Dedifferentiated amniotic fluid mesenchymal stem cell (primary cell): ENCODE results near the gene PIR.

Source experiments
- DNase-seq: peaks from one replicate; pipeline ENCODE4 v3.0.0-alpha.2; 2016; ENCODE audit errors: extremely low spot score

Gene PIR

DNA sequence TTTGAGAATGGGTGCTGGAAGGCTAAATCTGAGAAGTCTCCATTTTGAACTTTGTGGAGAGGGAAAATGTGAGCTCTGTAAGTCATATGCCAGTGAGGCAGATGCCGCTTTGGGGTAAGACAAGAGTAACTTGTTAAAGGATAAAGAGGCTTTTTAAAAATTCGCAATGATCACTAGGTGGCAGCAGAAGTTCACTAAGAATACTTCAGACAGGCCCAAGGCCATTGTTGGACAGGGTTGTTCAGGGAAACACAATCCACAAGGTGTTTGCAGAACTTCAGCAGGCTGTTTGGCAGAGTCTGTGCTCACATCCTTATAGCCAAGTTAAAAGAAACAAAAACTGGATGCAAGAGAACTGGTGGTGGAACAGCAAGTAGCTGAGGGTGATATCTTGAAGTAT lies 144.1 kb downstream of the PIR start:
- peak; percentile 77 for DNase-seq

DNA sequence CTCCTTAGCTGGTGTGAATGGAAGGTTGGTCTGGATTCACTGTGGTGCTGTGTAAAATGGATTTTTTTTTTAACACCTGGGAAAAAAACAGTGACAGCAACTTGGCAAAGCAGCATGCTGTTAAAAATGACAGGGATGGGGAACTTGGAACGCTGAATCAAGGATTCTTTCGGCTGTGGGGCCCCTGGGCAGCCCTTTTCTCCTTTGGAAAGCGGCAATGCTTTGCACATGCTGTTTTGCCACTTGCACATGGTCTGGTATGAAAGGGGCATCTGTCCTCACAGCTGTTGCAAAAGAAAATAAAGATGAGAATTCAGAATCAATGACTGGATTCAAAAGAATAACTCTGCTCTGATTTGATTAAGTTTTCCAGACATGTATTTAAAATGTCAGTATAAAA lies 147.2 kb downstream of the PIR start:
- no peak for DNase-seq

DNA sequence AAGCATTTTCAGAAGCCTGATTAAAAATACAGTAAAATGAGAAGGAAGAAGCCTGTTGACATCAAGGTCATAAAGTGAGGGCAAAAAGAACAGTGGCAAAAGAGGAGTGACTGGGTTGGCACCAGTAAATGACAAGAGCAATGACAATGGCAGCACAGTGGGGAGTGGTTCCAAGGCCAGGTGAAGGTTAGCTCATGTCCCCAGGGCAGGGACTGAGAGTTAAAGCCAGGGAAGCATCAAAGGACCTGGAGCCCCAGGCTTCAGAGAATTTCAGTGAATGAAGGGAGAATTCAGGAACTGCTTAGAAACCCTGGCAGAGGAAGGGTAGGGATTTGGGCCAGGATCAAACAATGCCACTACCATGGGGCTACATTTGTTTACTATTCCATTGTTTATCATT lies 149.0 kb downstream of the PIR start:
- no peak for DNase-seq

DNA sequence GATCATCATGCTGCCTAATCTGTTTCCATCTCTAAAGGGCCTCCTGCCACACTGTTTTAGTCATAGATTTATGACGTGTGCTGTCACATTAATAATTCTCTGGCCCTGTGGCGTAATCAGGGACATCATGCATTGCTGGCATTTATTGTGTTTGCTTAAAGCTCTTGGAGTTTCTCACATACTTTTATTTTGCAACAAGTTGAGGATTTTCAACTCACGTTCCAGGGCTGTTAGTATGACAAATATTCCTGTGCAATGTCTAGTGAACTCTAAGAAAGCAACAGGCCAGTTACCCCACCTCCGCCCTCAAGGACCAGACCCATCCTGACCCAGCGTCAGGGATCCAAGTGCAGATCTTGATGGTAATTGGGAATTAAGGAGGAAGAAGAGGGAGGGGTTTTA lies 150.1 kb downstream of the PIR start:
- no peak for DNase-seq

DNA sequence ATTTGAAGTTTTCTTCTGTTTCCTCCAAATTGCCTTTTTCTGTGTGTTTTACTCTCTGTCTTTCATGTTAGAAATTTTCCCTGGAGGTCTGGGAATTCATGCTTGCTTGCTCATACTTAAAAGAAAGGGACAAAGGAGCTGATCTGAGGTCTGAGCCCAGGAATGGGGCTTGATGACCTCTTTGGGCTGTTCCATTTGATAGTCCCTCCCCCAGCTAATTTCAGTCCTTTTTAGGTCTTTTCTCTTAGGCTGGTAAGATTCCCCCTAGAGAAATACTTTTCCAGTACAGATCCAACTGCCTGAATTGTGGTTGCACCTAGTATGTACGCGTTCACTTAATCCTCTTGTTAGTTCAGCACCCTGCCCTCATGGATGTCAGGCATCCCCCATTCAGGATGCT lies 152.3 kb downstream of the PIR start:
- no peak for DNase-seq

DNA sequence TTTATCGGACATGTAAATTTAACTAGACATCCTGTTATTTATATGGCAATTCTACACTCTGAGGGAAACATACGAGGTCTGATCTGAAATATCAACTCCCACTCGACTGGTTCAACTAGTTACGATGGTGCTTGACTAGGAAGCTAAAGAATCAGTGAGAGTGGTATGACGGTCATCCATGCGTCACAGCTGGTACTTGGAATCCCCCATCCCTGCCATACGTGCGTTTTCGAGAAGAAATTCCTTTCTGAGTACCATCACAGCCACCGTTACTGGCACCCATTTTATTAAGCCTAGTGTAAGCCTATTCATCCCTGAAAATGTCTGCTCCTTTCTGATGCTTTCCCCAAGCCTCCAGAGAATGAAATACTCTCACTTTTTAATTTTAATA lies 157.1 kb downstream of the PIR start:
- peak; percentile 51 for DNase-seq

DNA sequence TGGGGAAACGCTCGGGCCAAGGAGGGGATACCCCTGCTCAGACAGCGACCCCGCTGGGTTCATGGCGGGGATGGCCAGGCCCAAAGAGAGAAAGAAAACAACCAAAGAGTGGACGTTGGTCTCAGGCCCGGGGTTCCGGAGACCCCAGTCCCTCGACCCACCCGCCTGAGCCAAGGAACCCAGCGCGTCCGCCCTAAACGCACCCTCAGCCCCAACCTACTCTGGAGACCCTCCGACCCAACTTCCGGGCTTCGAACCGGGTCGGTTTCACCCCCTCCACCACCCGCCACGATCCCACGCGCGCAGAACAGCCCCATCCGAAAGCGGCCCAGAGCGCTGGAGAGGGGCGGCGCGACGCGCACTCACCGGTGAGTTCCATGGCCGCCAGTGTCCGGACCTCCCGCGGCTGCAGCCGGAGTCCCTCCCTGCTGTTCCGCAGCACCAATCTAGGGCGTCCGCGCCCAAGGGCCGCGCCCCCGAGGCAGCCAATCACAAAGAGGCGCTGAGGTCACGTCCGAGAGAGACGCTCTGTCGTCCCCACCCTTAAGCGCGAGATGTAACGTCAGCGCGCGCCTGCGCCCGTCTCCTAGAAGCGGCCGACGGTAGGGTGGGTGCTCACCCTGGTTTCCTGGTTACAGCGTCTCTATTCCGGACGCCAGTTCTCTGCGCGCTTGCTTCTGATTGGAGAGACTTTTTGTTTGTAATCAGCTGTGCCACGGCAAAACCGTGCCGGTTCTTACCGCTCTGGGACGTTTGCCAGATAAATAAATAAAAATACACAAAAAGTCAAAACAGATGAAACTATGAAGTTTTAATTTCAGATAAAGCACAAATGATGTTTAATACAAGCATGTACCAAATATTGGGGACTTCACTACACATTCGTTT lies 157.8 kb downstream of the PIR start, which contains the start of gene PIGA:
Gene PIGA (minus strand): TSS at position 389 of the 888 bp plus-strand sequence. CDS start 3,593 bp downstream, outside the sequence.
- DNase-seq: peak; percentile 94
